GM12891 (cell line): ENCODE data around the gene MSGN1.
A peak's percentile ranks its signal among the peaks of the same experiment; 100 is the strongest.

Experiments
- DNase-seq: peaks from one replicate; pipeline ENCODE4 v3.0.0; 2011; ENCODE audit warnings: low spot score; ENCODE audit not compliant: insufficient read length
- FAIRE-seq: peaks from 2 replicates; lab custom pipeline; 2011; peaks lifted over from hg19 to GRCh38; lab: Jason Lieb, UNC
- PAX5 ChIP-seq: IDR thresholded peaks from 2 replicates; pipeline ENCODE4 v1.6.1; 2011; ENCODE audit warnings: low read length, moderate library complexity, mild to moderate bottlenecking; ENCODE audit not compliant: insufficient read depth, severe bottlenecking
- POLR2A ChIP-seq: IDR thresholded peaks from 2 replicates; pipeline ENCODE4 v1.6.1; 2011; ENCODE audit warnings: low read depth, low read length, control low read depth
- POLR2AphosphoS5 ChIP-seq: IDR thresholded peaks from 2 replicates; pipeline ENCODE4 v1.6.1; 2011; ENCODE audit warnings: low read depth, low read length, control low read depth
- POU2F2 ChIP-seq: IDR thresholded peaks from 2 replicates; pipeline ENCODE4 v1.6.1; 2011; ENCODE audit warnings: low read depth, mild to moderate bottlenecking, control low read depth, low read length, moderate library complexity
- SPI1 ChIP-seq: IDR thresholded peaks from 2 replicates; pipeline ENCODE4 v1.6.1; 2011; ENCODE audit warnings: low read depth, low read length, control low read depth
- TAF1 ChIP-seq: IDR thresholded peaks from 2 replicates; pipeline ENCODE4 v1.6.1; 2011; ENCODE audit warnings: low read depth, low read length, control low read depth

Gene MSGN1

GRCh38 chr2:17847236-17847635, 31.0 kb downstream of the MSGN1 start:
- no peak for TF ChIP-seq TAF1
- no peak for TF ChIP-seq POLR2A
- TF ChIP-seq POU2F2 = no peak
- TF ChIP-seq PAX5 = no peak
- TF ChIP-seq SPI1 = peak; percentile 35; the same call in 1 of the 2 replicates
- no peak for TF ChIP-seq POLR2AphosphoS5
- DNase-seq (no peak), FAIRE-seq (no peak)

DNA sequence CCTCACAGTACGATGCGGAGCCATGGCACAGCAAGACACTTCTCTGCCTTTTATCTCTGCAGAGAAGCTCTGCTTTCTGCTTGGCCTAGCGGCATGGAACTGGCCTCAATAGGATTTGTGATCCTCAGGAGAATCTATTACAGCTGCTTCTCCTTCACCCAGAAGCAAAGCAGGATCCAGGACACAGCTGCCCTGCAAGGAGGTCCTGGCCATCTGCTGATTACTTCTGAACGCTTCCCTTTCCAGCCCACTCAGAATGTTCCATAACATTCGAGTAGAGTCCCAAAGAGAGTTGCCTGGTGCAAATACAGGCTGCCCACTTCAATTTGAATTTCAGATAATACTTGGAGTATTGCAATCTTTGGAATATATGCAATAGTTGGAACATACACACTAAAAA, 33.0 kb downstream of the MSGN1 start:
- FAIRE-seq (no peak), DNase-seq (no peak)
- TF ChIP-seq TAF1 = no peak
- TF ChIP-seq POLR2AphosphoS5 = no peak
- TF ChIP-seq PAX5 = no peak
- TF ChIP-seq POU2F2 = no peak
- no peak for TF ChIP-seq POLR2A
- TF ChIP-seq SPI1 = no peak

DNA sequence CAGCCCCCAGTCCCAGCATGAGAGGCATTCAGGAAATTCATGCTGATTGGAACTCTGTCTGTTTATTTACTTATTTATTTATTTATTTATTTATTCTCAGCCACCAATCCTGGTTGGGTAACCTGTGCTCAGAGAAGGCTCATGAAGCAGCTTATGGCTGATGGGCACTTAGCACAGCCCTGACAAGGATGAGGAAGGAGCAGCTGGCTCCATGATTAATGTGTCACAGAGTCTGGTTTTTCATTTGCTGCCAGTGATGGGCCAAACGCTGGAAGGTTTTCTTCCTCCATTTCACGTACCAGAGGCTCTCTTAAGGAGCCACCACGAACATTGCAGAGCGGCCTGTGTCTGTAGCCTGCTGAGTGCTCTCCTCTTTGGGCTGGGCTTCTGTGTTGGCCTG, 33.9 kb downstream of the MSGN1 start:
- no peak for DNase-seq
- TF ChIP-seq POU2F2 (no peak), SPI1 (no peak), POLR2AphosphoS5 (no peak), PAX5 (no peak), POLR2A (no peak), TAF1 (no peak)
- FAIRE-seq = no peak

DNA sequence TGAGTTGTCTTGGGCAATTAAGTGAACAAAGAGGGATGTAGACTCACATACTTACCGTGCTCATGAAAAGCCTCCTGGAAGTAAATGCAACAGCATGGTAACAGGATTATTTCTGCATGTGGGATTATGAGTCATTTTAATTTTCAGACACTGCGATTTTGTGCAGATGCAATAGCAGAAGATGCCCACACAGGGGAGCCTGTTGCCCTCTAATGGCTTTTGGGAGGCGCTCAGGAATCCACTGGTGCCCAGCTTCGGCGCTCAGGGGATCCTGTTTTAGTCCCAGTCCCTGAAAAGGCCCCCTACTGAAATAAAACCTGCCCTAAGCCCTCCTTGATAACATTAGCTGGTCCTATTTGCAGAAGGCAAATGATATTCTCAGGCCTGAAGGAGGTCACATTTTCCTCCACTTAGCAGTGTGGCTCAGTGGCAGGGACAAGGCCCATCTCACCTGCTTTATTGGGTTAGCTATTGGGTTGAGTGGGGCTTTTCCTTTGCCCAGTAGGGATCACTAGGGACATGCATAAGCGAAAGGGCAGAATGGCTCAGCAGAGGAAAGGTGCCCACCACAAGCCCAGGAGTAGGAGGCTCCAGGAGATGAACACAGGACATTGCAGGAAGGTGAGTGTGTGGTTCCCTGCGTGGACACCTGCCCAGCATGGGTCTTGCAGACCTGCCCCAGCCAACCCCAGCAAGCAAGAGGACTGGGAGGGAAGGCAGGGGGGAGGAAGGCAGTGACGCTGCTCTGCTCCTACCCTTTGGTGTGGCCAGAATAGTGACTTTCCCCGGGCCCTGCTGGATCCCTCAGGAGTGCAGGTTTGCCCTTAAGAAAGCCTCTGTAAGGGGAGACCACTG, 35.7 kb downstream of the MSGN1 start:
- peak; percentile 56 for DNase-seq
- FAIRE-seq = peak; percentile 50
- TF ChIP-seq SPI1 (no peak), POU2F2 (no peak), TAF1 (no peak)

- FAIRE-seq (no peak), DNase-seq (no peak)
- TF ChIP-seq POU2F2 (no peak), SPI1 (no peak), PAX5 (no peak), POLR2AphosphoS5 (no peak), TAF1 (no peak), POLR2A (no peak)
Observed at GRCh38 chr2:17853799-17854198, 37.5 kb downstream of the MSGN1 start.

DNA sequence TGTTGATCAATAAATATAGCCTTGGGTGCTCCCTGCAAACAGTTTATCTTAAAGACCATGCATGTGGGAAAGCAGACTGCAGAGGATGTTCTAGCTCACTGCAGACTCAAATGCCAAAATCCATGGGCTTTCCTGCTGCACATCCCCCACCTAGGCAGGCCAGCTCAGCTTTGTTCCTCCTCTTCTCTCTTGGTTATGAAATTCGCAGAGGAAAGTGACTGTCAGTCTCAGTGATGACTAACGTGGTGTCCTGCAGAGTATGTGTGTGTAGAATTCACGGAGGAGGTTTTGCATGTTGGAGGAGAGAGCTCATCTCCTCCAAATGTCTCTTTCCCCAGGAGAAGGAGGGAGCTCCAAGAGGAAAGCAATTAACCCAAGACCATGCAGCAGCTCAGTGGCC, 40.8 kb downstream of the MSGN1 start:
- TF ChIP-seq POU2F2 = no peak
- no peak for TF ChIP-seq POLR2A
- FAIRE-seq (no peak), DNase-seq (no peak)

DNA sequence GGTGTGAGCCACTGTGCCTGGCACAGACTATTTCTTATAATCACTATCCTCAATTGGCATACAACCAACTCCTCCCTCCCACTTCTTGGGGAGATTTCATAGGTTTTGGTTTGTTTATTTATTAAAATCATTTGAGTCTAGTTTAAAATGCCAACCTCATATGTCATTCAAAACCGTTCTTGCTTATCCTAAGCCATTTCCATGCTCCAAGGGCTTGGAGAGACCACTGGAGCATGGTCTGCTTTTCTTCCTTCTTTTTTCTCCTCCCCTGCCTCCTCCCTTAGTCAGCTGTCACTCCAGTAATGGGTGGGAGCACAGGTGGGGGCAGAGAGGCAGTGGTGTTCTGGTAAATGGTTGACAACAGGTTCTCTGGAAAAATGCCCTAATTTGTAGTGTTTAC, 41.8 kb downstream of the MSGN1 start:
- TF ChIP-seq TAF1 (no peak), SPI1 (no peak), POLR2AphosphoS5 (no peak), POU2F2 (no peak), POLR2A (no peak), PAX5 (no peak)
- DNase-seq (no peak), FAIRE-seq (no peak)

- TF ChIP-seq POLR2AphosphoS5 = no peak
- no peak for TF ChIP-seq POU2F2
- TF ChIP-seq TAF1 = no peak
- TF ChIP-seq PAX5 = no peak
- no peak for TF ChIP-seq POLR2A
- TF ChIP-seq SPI1 = no peak
- no peak for FAIRE-seq
- DNase-seq = no peak
Observed at GRCh38 chr2:17863539-17863938, 47.3 kb downstream of the MSGN1 start.

- FAIRE-seq (no peak), DNase-seq (no peak)
Observed at GRCh38 chr2:17864676-17865075, 48.4 kb downstream of the MSGN1 start.

DNA sequence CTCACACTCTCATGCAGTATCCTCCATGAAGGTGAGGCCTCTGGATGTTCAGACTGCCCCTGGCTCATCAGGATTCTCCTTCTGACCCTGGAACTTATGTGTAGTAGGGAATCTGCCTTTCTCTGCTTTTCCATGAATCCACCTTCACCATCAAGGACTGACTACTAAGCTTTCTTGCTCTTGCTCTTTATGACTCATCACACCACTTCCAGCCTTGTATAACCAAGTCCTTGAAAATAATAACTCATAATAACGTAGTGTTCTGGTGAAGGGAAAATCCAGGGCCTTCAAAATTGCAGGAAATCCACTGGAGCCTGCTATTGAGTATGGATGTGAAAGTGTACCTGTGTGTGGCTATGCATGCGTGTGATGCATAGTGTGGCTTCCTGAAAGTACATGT, 50.9 kb downstream of the MSGN1 start:
- DNase-seq = no peak
- TF ChIP-seq PAX5 (no peak), TAF1 (no peak), SPI1 (no peak), POU2F2 (no peak), POLR2A (no peak), POLR2AphosphoS5 (no peak)
- FAIRE-seq = no peak

More at GRCh38 chr2:17864676-17865075, 48.4 kb downstream of the MSGN1 start:
- no peak for TF ChIP-seq PAX5
- TF ChIP-seq SPI1 = no peak
- no peak for TF ChIP-seq TAF1
